Measurements from ENCODE around the gene KNSTRN. TPM values are rescaled to one million over a fixed set of nuclear protein-coding genes. Genes with fewer than 3 reads are reported as not detected.
A peak's percentile ranks its signal among the peaks of the same experiment; 100 is the strongest.

Gene KNSTRN
- total and polyA plus RNA-seq, 2 of the 13 experiments (the other 11 are each of a cell fraction or from before 2014, with no cell fraction given) = 20.3 to 62.3 TPM

DNA sequence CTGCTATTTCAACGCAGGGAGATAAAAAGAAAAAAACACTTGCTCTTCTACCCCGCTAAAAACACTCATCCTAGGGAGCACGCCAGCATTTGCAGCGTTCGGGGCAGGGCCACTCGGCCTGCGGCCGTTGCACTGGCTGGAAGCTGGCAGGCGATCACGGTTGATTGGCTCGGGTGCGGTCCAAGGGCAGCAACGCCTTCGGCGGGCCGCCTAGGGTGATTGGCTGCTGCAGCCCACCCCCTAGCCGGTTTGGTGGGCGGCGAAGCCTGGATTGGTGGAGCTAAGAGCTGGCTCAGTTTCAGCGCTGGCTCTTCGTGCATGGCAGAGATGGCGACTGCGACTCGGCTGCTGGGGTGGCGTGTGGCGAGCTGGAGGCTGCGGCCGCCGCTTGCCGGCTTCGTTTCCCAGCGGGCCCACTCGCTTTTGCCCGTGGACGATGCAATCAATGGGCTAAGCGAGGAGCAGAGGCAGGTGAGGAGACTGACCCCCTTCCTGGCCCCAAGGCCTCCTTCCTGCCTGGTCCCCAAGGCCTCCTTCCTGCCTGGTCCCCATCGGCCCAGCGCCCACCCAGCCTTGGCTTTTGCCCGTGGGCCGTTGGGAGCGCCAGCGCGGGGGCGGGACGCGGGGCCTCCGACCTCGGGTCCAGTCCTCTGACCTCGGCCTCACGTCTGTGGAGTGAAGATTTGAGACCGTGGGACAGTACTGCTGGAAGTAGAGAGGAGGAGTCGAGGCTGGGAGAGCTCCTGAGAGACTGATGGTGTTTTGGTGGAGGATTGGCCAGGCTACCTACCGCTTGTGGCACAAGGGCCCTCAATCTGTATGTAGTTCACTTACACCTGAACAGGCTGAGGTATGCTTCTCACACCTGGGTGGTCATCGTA, 23.2 kb downstream of the KNSTRN start, which contains the start of gene IVD (continued):
- peak; percentile 75; the same call in 1 of the 2 replicates for TF ChIP-seq HDAC1 (CRISPR knock-in tag; IDR thresholded peaks at IDR 0.05)
- TF ChIP-seq ZSCAN12 (CRISPR knock-in tag; IDR thresholded peaks at IDR 0.05) = no peak
- no peak for TF ChIP-seq CBX2 (IDR thresholded peaks at IDR 0.05; ENCODE audit: low read depth, low read length)
- no peak for TF ChIP-seq CBX2 (CRISPR knock-in tag; IDR thresholded peaks at IDR 0.05; ENCODE audit: low read depth)
- peak; percentile 46; the same call in 1 of the 2 replicates for TF ChIP-seq RFX5 (IDR thresholded peaks at IDR 0.05; ENCODE audit: low read depth, low read length)
- TF ChIP-seq YEATS2 (CRISPR knock-in tag; IDR thresholded peaks at IDR 0.05; ENCODE audit: borderline replicate concordance) = peak; percentile 65
- TF ChIP-seq KMT2A (CRISPR knock-in tag; IDR thresholded peaks at IDR 0.05) = peak; percentile 67; the same call in 1 of the 2 replicates
- 0 out of 2 replicates have a peak, but pooled peaks have one; percentile 53 for TF ChIP-seq ZNF569 (CRISPR knock-in tag; IDR thresholded peaks at IDR 0.05; ENCODE audit: borderline replicate concordance)
- TF ChIP-seq REPIN1 (CRISPR knock-in tag; IDR thresholded peaks at IDR 0.05; ENCODE audit: borderline replicate concordance, low read depth) = 0 out of 2 replicates have a peak, but pooled peaks have one; percentile 65
- TF ChIP-seq ZNF460 (CRISPR knock-in tag; IDR thresholded peaks at IDR 0.05; ENCODE audit: borderline replicate concordance) = no peak
- peak; percentile 36; the same call in 1 of the 2 replicates for TF ChIP-seq CREM (IDR thresholded peaks at IDR 0.05)
- TF ChIP-seq CREM (CRISPR knock-in tag; IDR thresholded peaks at IDR 0.05) = no peak
- peak; percentile 65; the same call in 1 of the 2 replicates for TF ChIP-seq ZNF768 (CRISPR knock-in tag; IDR thresholded peaks at IDR 0.05)
- peak; percentile 62; the same call in 1 of the 2 replicates for TF ChIP-seq CCDC6 (CRISPR knock-in tag; IDR thresholded peaks at IDR 0.05)
- no peak for TF ChIP-seq ZBTB43 (CRISPR knock-in tag; conservative IDR thresholded peaks at IDR 0.05)
- TF ChIP-seq TFDP2 (CRISPR knock-in tag; IDR thresholded peaks at IDR 0.05) = 0 out of 2 replicates have a peak, but pooled peaks have one; percentile 31
- TF ChIP-seq ARHGAP35 (CRISPR knock-in tag; IDR thresholded peaks at IDR 0.05; ENCODE audit: borderline replicate concordance) = peak; percentile 55; the same call in 1 of the 2 replicates
- TF ChIP-seq ZNF430 (CRISPR knock-in tag; IDR thresholded peaks at IDR 0.05) = peak; percentile 88; the same call in 1 of the 2 replicates
- TF ChIP-seq ATF7 (IDR thresholded peaks at IDR 0.05) = no peak
- TF ChIP-seq ATF7 (CRISPR knock-in tag; IDR thresholded peaks at IDR 0.05) = no peak
- 0 out of 2 replicates have a peak, but pooled peaks have one; percentile 49 for TF ChIP-seq ZNF292 (CRISPR knock-in tag; IDR thresholded peaks at IDR 0.05; ENCODE audit: borderline replicate concordance, low read depth)
- peak; percentile 77 for TF ChIP-seq ZIK1 (CRISPR knock-in tag; IDR thresholded peaks at IDR 0.05; ENCODE audit: borderline replicate concordance, low read depth)
- peak; percentile 90 for TF ChIP-seq PHF21A (CRISPR knock-in tag; IDR thresholded peaks at IDR 0.05)
